K562 (cell line): ENCODE results near the gene GLYATL1B.
"Not testable (repeated sequence)": the region's sequence is repeated elsewhere in the genome, so short reads cannot be mapped to it uniquely, and the experiment has no call there.

ENCODE experiments used
- CTCF ChIP-seq, 3 experiments: IDR thresholded peaks in 2 of 3; conservative IDR thresholded peaks in 1 of 3; 2 replicates each; pipeline ENCODE4 v1.5.1; 2011 to 2012; ENCODE audit warnings: low read length in 3 of 3, mild to moderate bottlenecking in 3 of 3, control low read depth in 2 of 3, improper control_type of control experiment in 1 of 3, inconsistent platforms in 1 of 3, low read depth in 1 of 3, mixed read lengths in 1 of 3, moderate library complexity in 1 of 3; ENCODE audit not compliant: insufficient read depth in 2 of 3
- HINFP ChIP-seq: fragments of 450-650 bp; conservative IDR thresholded peaks from 2 replicates; pipeline ENCODE4 v1.6.1; 2016; ENCODE audit warnings: missing genetic modification characterization, low read depth, mild to moderate bottlenecking, control low read depth, missing compliant biosample characterization
- HNRNPK ChIP-seq: fragments of 200-400 bp; formaldehyde crosslinking; IDR thresholded peaks from one replicate; pipeline ENCODE4 v1.6.1; 2018; ENCODE audit warnings: mild to moderate bottlenecking, low read depth, low read length; ENCODE audit not compliant: poor library complexity, severe bottlenecking
- SP1 ChIP-seq: sonication (generic); formaldehyde crosslinking; IDR thresholded peaks from 2 replicates; pipeline ENCODE4 v1.8.1; 2022; ENCODE audit warnings: mild to moderate bottlenecking, missing genetic modification reagents
- TBP ChIP-seq: optimal IDR thresholded peaks from 2 replicates; pipeline ENCODE3; 2011; ENCODE audit warnings: low read depth, low read length, improper control_type of control experiment
- YBX1 ChIP-seq: fragments of 450-650 bp; IDR thresholded peaks from 2 replicates; pipeline ENCODE4 v1.7.1; 2016; ENCODE audit warnings: mild to moderate bottlenecking
- ZFP36 ChIP-seq: fragments of 150-350 bp; IDR thresholded peaks from 2 replicates; pipeline ENCODE4 v1.6.1; 2018; ENCODE audit warnings: low read length, low read depth; ENCODE audit not compliant: partially characterized antibody
- ZNF184 ChIP-seq: sonication (generic); formaldehyde crosslinking; IDR thresholded peaks from 2 replicates; pipeline ENCODE4 v1.5.0; 2020; ENCODE audit warnings: missing genetic modification reagents
- TF ChIP-seq, protein P1 (sequence below): fragments of 450-650 bp; IDR thresholded peaks from 2 replicates; pipeline ENCODE4 v1.6.1; 2016; ENCODE audit warnings: missing biosample characterization, missing genetic modification characterization

- TF ChIP-seq, protein P1, sequence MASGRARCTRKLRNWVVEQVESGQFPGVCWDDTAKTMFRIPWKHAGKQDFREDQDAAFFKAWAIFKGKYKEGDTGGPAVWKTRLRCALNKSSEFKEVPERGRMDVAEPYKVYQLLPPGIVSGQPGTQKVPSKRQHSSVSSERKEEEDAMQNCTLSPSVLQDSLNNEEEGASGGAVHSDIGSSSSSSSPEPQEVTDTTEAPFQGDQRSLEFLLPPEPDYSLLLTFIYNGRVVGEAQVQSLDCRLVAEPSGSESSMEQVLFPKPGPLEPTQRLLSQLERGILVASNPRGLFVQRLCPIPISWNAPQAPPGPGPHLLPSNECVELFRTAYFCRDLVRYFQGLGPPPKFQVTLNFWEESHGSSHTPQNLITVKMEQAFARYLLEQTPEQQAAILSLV = not testable (repeated sequence)
- not testable (repeated sequence) for TF ChIP-seq YBX1; TBP; ZFP36; CTCF (IDR thresholded peaks at IDR 0.05 in 2 of 3, conservative IDR thresholded peaks at IDR 0.05 in 1 of 3; ENCODE audit: insufficient read depth in 2 of 3, low read depth in 1 of 3, low read length in 3 of 3); SP1 (CRISPR knock-in tag); HINFP (tag); ZNF184; HNRNPK
Observed at GRCh38 chr11:59036542-59036941, 49.6 kb upstream of the GLYATL1B start.
